Testis (tissue), 3 donors: Measurements from ENCODE around the gene PCGF5. TPM values are rescaled to one million over a fixed set of nuclear protein-coding genes. Genes with fewer than 3 reads are reported as not detected.

Source experiments
- DNase-seq: peaks from one replicate; pipeline ENCODE4 v3.0.0-alpha.2; 2019
- H3K27ac ChIP-seq, 2 donors: fragments of 200-600 bp; sonication (generic); one replicate each; pipeline ENCODE4 v1.5.1; 2019
- H3K27me3 ChIP-seq: fragments of 200-600 bp; sonication (generic); one replicate; pipeline ENCODE4 v1.5.1; 2019
- H3K36me3 ChIP-seq: fragments of 200-600 bp; sonication (generic); one replicate; pipeline ENCODE4 v1.5.1; 2017; ENCODE audit warnings: low read depth; ENCODE audit errors: missing control alignments
- H3K4me1 ChIP-seq: fragments of 200-600 bp; sonication (generic); one replicate; pipeline ENCODE4 v1.5.1; 2019
- H3K4me3 ChIP-seq, 2 donors: fragments of 200-600 bp; sonication (generic); one replicate each; pipeline ENCODE4 v1.5.1; 2017 to 2019
- H3K9me3 ChIP-seq: fragments of 200-600 bp; sonication (generic); one replicate; pipeline ENCODE4 v1.5.1; 2017
- POLR2A ChIP-seq: fragments of 450-650 bp; IDR thresholded peaks from one replicate; pipeline ENCODE4 v1.6.1; 2017; ENCODE audit warnings: antibody characterized with exemption, mild to moderate bottlenecking, moderate library complexity
- WGBS, 2 donors: methylation state at CpG; one replicate each; pipeline ENCODE4 v1.1.5; 2018; 5-methylcytosine and 5-hydroxymethylcytosine counted together
- intact Hi-C: fragments of 100-400 bp; cut with DNase I; formaldehyde crosslinking; loops from one replicate; pipeline ENCODE4 v1.15.1; 2023; ENCODE audit warnings: low total_unique reads
- polyA plus RNA-seq: library from polyadenylated mRNA; stranded (reverse); fragments of 350-450 nt; fragmentation: Illumina TruSeq; extraction: RNeasy Lipid Tissue Mini Kit (QIAGEN cat#74804); gene quantifications from one replicate; pipeline ENCODE4 v1.2.3, GENCODE V29; 2014; ENCODE audit warnings: low read depth, low replicate concordance; ENCODE audit not compliant: insufficient read depth
- total RNA-seq, 2 donors: library from RNA; depleted of rRNA; stranded (reverse); fragments of >200 nt; gene quantifications; one replicate each; pipeline ENCODE4 v1.2.3, GENCODE V29; 2016
- TF ChIP-seq, protein P1 (sequence below), 3 experiments: fragments of 450-650 bp in 2 of 3; fragments of 200-600 bp in 1 of 3; sonication (generic) in 1 of 3; IDR thresholded peaks; one replicate each; pipeline ENCODE4 v1.5.1; 2016 to 2019; ENCODE audit warnings: antibody characterized with exemption in 3 of 3, mild to moderate bottlenecking in 2 of 3, moderate library complexity in 1 of 3

PCGF5 gene
- total and polyA plus RNA-seq, 3 donors from 2014 or later, result 36.8 to 68.9 (median 50.2) TPM

GRCh38 chr10:91247360-91248111 is 27.1 kb downstream of the PCGF5 start:
- Histone ChIP-seq H3K27ac (no peak overlapping the region), H3K9me3 (no peaks in the 10 kb centered on the region), H3K4me1 (no peaks in the 10 kb centered on the region), H3K36me3 (no peaks in the 10 kb centered on the region), H3K27me3 (no peaks in the 10 kb centered on the region), H3K4me3 (no peak overlapping the region)
- intact Hi-C loops, result no loop called here
- no peak for DNase-seq
- TF ChIP-seq POLR2A, result no peak
- TF ChIP-seq, protein P1, sequence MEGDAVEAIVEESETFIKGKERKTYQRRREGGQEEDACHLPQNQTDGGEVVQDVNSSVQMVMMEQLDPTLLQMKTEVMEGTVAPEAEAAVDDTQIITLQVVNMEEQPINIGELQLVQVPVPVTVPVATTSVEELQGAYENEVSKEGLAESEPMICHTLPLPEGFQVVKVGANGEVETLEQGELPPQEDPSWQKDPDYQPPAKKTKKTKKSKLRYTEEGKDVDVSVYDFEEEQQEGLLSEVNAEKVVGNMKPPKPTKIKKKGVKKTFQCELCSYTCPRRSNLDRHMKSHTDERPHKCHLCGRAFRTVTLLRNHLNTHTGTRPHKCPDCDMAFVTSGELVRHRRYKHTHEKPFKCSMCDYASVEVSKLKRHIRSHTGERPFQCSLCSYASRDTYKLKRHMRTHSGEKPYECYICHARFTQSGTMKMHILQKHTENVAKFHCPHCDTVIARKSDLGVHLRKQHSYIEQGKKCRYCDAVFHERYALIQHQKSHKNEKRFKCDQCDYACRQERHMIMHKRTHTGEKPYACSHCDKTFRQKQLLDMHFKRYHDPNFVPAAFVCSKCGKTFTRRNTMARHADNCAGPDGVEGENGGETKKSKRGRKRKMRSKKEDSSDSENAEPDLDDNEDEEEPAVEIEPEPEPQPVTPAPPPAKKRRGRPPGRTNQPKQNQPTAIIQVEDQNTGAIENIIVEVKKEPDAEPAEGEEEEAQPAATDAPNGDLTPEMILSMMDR (IDR thresholded peaks at IDR 0.05), result no peak
- 78 to 88% methylated on average over 1 of the region's 1 CpG for WGBS, 2 donors

- H3K27me3 ChIP-seq, result no peaks in the 10 kb centered on the region
- no peaks in the 10 kb centered on the region for H3K9me3 ChIP-seq
- 70 to 71% methylated on average over 3 of the region's 3 CpGs for WGBS, 2 donors
- H3K36me3 ChIP-seq, result no peaks in the 10 kb centered on the region
- H3K4me1 ChIP-seq, result no peaks in the 10 kb centered on the region
- intact Hi-C loops, result loop anchor here (10.0 kb wide), 2 partner anchors 245 to 345 kb away; no protein-coding TSS in a partner anchor
- no peak for TF ChIP-seq POLR2A
- TF ChIP-seq, protein P1 (IDR thresholded peaks at IDR 0.05), result no peak
- H3K27ac ChIP-seq, result no peak overlapping the region
- no peak overlapping the region for H3K4me3 ChIP-seq
- no peak for DNase-seq
Measured at GRCh38 chr10:91249700-91250099, 29.2 kb downstream of the PCGF5 start.

- TF ChIP-seq, protein P1 (IDR thresholded peaks at IDR 0.05), result no peak
- TF ChIP-seq POLR2A, result no peak
- 76 to 78% methylated on average over 1 of the region's 1 CpG for WGBS, 2 donors
- intact Hi-C loops, result loop anchor here (10.0 kb wide), 2 partner anchors 246 to 346 kb away; no protein-coding TSS in a partner anchor
Measured at GRCh38 chr10:91250341-91250740, 29.9 kb downstream of the PCGF5 start.

DNA sequence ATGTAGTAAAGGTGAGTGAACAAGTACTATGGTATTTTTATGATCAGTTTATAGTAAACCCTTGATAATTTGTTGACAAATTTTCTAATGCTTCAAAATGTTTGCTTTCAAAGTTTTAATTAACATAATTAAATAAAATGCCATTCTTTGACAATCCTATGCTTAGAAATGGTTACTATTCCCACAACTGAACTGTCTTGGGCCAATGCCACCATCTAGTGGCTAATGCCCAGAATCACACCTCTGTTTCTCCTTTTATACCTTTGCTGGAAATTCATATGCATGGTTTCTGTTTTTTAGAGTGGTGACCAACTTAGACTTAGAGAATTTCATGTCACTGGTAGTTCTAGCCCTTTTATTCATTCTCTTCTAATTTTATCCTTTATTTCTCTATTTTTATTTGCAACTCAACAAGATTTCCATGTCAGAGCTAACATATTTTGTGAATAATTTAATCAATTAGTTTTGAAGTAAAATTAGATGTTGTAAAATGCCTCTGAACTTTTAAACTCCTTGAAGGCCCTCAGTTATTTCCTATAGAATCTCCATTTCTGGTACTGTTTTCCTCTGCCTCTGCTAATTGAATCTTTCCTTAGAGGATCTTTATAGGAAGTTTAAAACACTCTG is 31.1 kb downstream of the PCGF5 start:
- Histone ChIP-seq H3K4me3 (no peak overlapping the region), H3K27me3 (no peaks in the 10 kb centered on the region), H3K36me3 (no peaks in the 10 kb centered on the region), H3K9me3 (no peaks in the 10 kb centered on the region), H3K4me1 (no peaks in the 10 kb centered on the region), H3K27ac (no peak overlapping the region)
- TF ChIP-seq, protein P1 (IDR thresholded peaks at IDR 0.05), result peak; percentile 81 to 89 (median 83)
- TF ChIP-seq POLR2A, result no peak
- intact Hi-C loops, result loop anchor here (10.0 kb wide), 2 partner anchors 247 to 347 kb away; no protein-coding TSS in a partner anchor
- peak; percentile 71 for DNase-seq

More at GRCh38 chr10:91250341-91250740, 29.9 kb downstream of the PCGF5 start:
- Histone ChIP-seq H3K27me3 (no peaks in the 10 kb centered on the region), H3K9me3 (no peaks in the 10 kb centered on the region), H3K4me1 (no peaks in the 10 kb centered on the region), H3K36me3 (no peaks in the 10 kb centered on the region), H3K4me3 (no peak overlapping the region), H3K27ac (no peak overlapping the region)
- DNase-seq, result no peak
